Stimulated activated effector memory CD8-positive, alpha-beta T cell treated with anti-CD3 and anti-CD28 coated beads, Interleukin-12 subunit alpha, Interleukin-12 subunit beta, amount 100 ng/mL, for 72 hours (primary cell): ENCODE measurements around the gene PCBP3.
A peak's percentile ranks its signal among the peaks of the same experiment; 100 is the strongest.
"Not testable (repeated sequence)": the region's sequence is repeated elsewhere in the genome, so short reads cannot be mapped to it uniquely, and the experiment has no call there.

Experiments
- ATAC-seq: fragments of 150-1000 bp; cut with Tn5 transposase; 2 replicates; pipeline ENCODE4 v1.10.0; 2021
- DNase-seq, 2 donors: peaks; one replicate each; pipeline ENCODE4 v3.0.0; 2021 to 2022; ENCODE audit warnings: low spot score in 2 of 2
- H3K27ac Mint-ChIP-seq: one replicate; pipeline ENCODE4 v1.8.0; 2022; ENCODE audit warnings: mild to moderate bottlenecking, mixed read lengths
- H3K36me3 Mint-ChIP-seq: one replicate; pipeline ENCODE4 v1.8.0; 2022; ENCODE audit warnings: mild to moderate bottlenecking, mixed read lengths
- H3K4me1 Mint-ChIP-seq: one replicate; pipeline ENCODE4 v1.8.0; 2022; ENCODE audit warnings: mixed read lengths
- H3K4me3 Mint-ChIP-seq: one replicate; pipeline ENCODE4 v1.8.0; 2022; ENCODE audit warnings: mild to moderate bottlenecking, mixed read lengths
- H3K9me3 Mint-ChIP-seq: one replicate; pipeline ENCODE4 v1.8.0; 2022; ENCODE audit warnings: mixed read lengths

The PCBP3 gene

GRCh38 chr21:45874716-45875415 is 231.3 kb downstream of the PCBP3 start:
- Mint-ChIP-seq H3K4me1 (no peaks in the 10 kb centered on the region), H3K36me3 (no peaks in the 10 kb centered on the region), H3K9me3 (no peaks in the 10 kb centered on the region), H3K4me3 (no peak overlapping the region), H3K27ac (no peak overlapping the region)
- DNase-seq (no peak), ATAC-seq (peak; percentile 58)

DNA sequence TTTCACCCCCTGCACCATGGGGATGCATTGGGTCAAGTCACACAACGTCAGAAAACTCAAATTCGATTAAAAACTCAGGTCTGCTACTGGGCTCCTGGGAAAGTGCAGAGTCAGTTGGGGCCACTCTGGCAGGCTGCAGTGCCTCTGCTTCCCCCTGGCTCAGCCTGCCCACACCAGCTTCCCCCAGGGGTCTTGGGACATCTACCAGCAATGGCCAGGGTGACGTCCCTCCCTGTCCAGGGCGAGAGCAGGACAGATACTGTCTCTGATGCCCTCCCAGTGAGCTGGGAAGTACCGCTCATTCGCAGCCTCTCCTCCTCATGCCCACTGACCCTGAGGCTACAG is 231.9 kb downstream of the PCBP3 start:
- H3K4me1 Mint-ChIP-seq: peaks cover 2% of the 10 kb centered on the region
- no peak overlapping the region for H3K27ac Mint-ChIP-seq
- H3K36me3 Mint-ChIP-seq: no peaks in the 10 kb centered on the region
- H3K9me3 Mint-ChIP-seq: no peaks in the 10 kb centered on the region
- H3K4me3 Mint-ChIP-seq: no peak overlapping the region
- no peak for DNase-seq
- ATAC-seq: no peak

DNA sequence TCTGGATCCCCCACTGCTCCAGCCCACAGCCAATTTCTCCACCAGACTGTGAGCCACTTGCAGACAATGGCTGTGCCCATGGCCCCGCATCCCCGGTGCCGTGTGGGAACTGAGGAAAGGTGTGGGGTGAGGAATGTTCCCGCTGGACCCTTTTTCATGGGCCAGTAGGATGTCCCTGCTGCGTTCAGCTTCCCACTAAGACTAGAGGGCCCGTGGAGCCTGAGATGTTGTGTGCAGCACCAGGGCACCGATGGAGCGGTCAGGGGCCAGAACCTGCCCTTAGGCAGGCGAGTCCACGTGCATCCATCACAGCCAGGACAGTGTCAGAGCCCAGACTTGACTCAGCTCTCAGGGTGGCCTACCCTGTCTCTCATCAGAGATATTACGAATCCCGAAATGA is 232.4 kb downstream of the PCBP3 start:
- DNase-seq (no peak), ATAC-seq (no peak)
- Mint-ChIP-seq H3K36me3 (no peaks in the 10 kb centered on the region), H3K27ac (no peak overlapping the region), H3K4me1 (peaks cover 7% of the 10 kb centered on the region), H3K9me3 (no peaks in the 10 kb centered on the region), H3K4me3 (no peak overlapping the region)

DNA sequence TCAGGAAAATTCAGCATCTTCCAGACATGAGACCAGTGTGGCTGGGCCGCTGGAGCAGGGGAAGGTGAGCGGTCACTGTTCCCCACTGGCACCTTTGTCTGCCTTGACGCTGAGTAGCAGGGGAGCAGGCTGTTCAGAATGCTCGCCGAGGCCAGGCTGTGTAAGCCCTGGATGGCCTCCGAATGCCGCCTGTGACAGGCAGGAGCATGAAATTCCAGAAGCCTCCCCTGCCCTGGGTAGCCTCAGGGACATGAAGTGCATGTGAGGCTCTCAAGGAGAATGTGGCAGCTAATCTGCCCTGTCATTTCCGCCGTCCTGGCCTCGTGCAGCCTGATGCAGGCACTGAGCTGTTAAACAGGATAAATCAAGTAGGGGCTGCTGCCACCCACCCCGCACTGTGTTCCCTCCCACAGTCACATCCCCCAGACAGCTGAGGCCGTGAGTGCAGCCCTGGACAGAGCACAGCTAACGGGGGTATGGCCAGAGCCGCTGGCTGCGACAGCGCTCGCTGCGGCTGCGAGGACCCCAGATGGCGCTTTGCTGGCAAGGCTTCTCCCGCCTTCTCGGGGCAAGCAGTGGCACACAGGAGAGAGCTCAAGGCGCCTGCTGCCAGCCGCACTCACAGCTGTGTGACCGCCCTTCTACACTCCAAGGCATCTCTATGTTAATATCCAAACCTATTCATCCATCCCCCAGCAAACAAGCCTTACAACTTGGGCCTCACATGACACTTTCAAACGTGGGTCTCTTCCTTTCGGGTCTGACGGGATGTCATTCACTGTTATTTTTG is 233.1 kb downstream of the PCBP3 start:
- Mint-ChIP-seq H3K9me3 (no peaks in the 10 kb centered on the region), H3K27ac (no peak overlapping the region), H3K4me1 (peaks cover 10% of the 10 kb centered on the region), H3K4me3 (no peak overlapping the region), H3K36me3 (no peaks in the 10 kb centered on the region)
- ATAC-seq (no peak), DNase-seq (no peak)

GRCh38 chr21:45877171-45877438 is 233.6 kb downstream of the PCBP3 start:
- DNase-seq: no peak
- Mint-ChIP-seq H3K27ac (no peak overlapping the region), H3K4me3 (no peak overlapping the region), H3K4me1 (peaks cover 10% of the 10 kb centered on the region), H3K9me3 (no peaks in the 10 kb centered on the region), H3K36me3 (no peaks in the 10 kb centered on the region)
- ATAC-seq: no peak

- no peak overlapping the region for H3K27ac Mint-ChIP-seq
- no peak for DNase-seq
- peaks cover 10% of the 10 kb centered on the region for H3K4me1 Mint-ChIP-seq
- H3K9me3 Mint-ChIP-seq: no peaks in the 10 kb centered on the region
- no peak for ATAC-seq
- no peaks in the 10 kb centered on the region for H3K36me3 Mint-ChIP-seq
- no peak overlapping the region for H3K4me3 Mint-ChIP-seq
These were observed 234.4 kb downstream of the PCBP3 start for GRCh38 chr21:45877821-45878469.

- H3K4me3 Mint-ChIP-seq: no peak overlapping the region
- ATAC-seq: peak; percentile 85
- H3K36me3 Mint-ChIP-seq: no peaks in the 10 kb centered on the region
- H3K9me3 Mint-ChIP-seq: peaks cover under 1% of the 10 kb centered on the region
- H3K27ac Mint-ChIP-seq: peak overlapping the region; percentile 74
- peak; percentile 48 to 81 for DNase-seq
- peaks cover 17% of the 10 kb centered on the region for H3K4me1 Mint-ChIP-seq
These were observed 236.9 kb downstream of the PCBP3 start for GRCh38 chr21:45880097-45881068.

GRCh38 chr21:45882645-45883044 is 239.1 kb downstream of the PCBP3 start:
- Mint-ChIP-seq H3K27ac (no peak overlapping the region), H3K36me3 (peaks cover 11% of the 10 kb centered on the region), H3K9me3 (peaks cover 6% of the 10 kb centered on the region), H3K4me1 (peaks cover 37% of the 10 kb centered on the region), H3K4me3 (no peak overlapping the region)
- ATAC-seq: no peak
- no peak for DNase-seq

GRCh38 chr21:45883090-45883489 is 239.6 kb downstream of the PCBP3 start:
- ATAC-seq: no peak
- H3K4me3 Mint-ChIP-seq: no peak overlapping the region
- H3K9me3 Mint-ChIP-seq: peaks cover 6% of the 10 kb centered on the region
- H3K27ac Mint-ChIP-seq: no peak overlapping the region
- peaks cover 11% of the 10 kb centered on the region for H3K36me3 Mint-ChIP-seq
- DNase-seq: no peak
- peaks cover 37% of the 10 kb centered on the region for H3K4me1 Mint-ChIP-seq

DNA sequence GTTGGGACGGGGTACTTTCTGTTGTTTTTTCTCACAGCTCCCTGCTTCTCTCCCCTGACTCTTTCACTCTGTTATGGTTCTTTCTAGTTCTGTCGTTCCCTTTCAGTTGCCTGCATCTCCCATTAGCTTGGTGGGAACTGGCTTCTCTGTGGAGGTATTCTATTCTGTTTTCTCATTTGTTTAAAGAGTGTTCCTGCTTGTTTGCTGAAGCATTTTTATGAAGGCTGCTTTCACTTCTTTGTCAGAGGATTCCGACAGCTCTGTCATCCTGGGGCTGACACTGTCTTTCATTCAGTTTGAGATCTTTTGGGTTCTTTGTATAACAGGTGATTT is 242.0 kb downstream of the PCBP3 start:
- H3K4me1 Mint-ChIP-seq: peaks cover 36% of the 10 kb centered on the region
- peaks cover 11% of the 10 kb centered on the region for H3K36me3 Mint-ChIP-seq
- DNase-seq (no peak), ATAC-seq (no peak)
- peak overlapping the region; percentile 95 for H3K27ac Mint-ChIP-seq
- H3K4me3 Mint-ChIP-seq: peak overlapping the region; percentile 46
- peaks cover 6% of the 10 kb centered on the region for H3K9me3 Mint-ChIP-seq

- Mint-ChIP-seq H3K36me3 (peaks cover 11% of the 10 kb centered on the region), H3K4me3 (peak overlapping the region; percentile 46), H3K27ac (peak overlapping the region; percentile 95), H3K4me1 (peaks cover 36% of the 10 kb centered on the region)
- ATAC-seq (peak; percentile 44), DNase-seq (peak in 1 of 2 donors; percentile 72)
- H3K9me3 Mint-ChIP-seq: not testable (repeated sequence)
These were observed 242.5 kb downstream of the PCBP3 start for GRCh38 chr21:45885930-45886601.

GRCh38 chr21:45886610-45887026 is 243.1 kb downstream of the PCBP3 start:
- peak in 1 of 2 donors; percentile 56 for DNase-seq
- H3K36me3 Mint-ChIP-seq: peaks cover 11% of the 10 kb centered on the region
- peaks cover 36% of the 10 kb centered on the region for H3K4me1 Mint-ChIP-seq
- no peak overlapping the region for H3K4me3 Mint-ChIP-seq
- peak; percentile 56 for ATAC-seq
- peaks cover 6% of the 10 kb centered on the region for H3K9me3 Mint-ChIP-seq
- H3K27ac Mint-ChIP-seq: peak overlapping the region; percentile 95

- Mint-ChIP-seq H3K36me3 (peaks cover 11% of the 10 kb centered on the region), H3K9me3 (peaks cover 6% of the 10 kb centered on the region), H3K27ac (peak overlapping the region; percentile 95), H3K4me3 (no peak overlapping the region), H3K4me1 (peaks cover 40% of the 10 kb centered on the region)
- DNase-seq: no peak
- ATAC-seq: no peak
These were observed 243.6 kb downstream of the PCBP3 start for GRCh38 chr21:45887120-45887611.

GRCh38 chr21:45887788-45888187 is 244.3 kb downstream of the PCBP3 start:
- no peak overlapping the region for H3K27ac Mint-ChIP-seq
- peaks cover 41% of the 10 kb centered on the region for H3K4me1 Mint-ChIP-seq
- H3K9me3 Mint-ChIP-seq: peaks cover 6% of the 10 kb centered on the region
- no peak overlapping the region for H3K4me3 Mint-ChIP-seq
- peaks cover 11% of the 10 kb centered on the region for H3K36me3 Mint-ChIP-seq
- DNase-seq (no peak), ATAC-seq (no peak)
